NCI-H446 (cell line): Measurements from ENCODE around the gene SNCAIP.
"Not testable (repeated sequence)": the region's sequence is repeated elsewhere in the genome, so short reads cannot be mapped to it uniquely, and the experiment has no call there.

Source experiments
- DNase-seq, 2 experiments: peaks; one replicate each; lab custom pipeline; 2025; lab: John Stamatoyannopoulos, UW

Gene SNCAIP

GRCh38 chr5:122314036-122314435 lies 2.0 kb downstream of the SNCAIP start:
- no peak for DNase-seq

GRCh38 chr5:122315521-122315920 lies 3.5 kb downstream of the SNCAIP start:
- DNase-seq, result no peak

- DNase-seq, result no peak
These were observed 4.6 kb downstream of the SNCAIP start for GRCh38 chr5:122316656-122317055.

- DNase-seq, result no peak
These were observed 7.9 kb downstream of the SNCAIP start for GRCh38 chr5:122319897-122320296.

GRCh38 chr5:122321921-122322320 lies 9.9 kb downstream of the SNCAIP start:
- DNase-seq, result no peak

GRCh38 chr5:122322801-122323548 lies 10.9 kb downstream of the SNCAIP start:
- no peak for DNase-seq

GRCh38 chr5:122323738-122324137 lies 11.7 kb downstream of the SNCAIP start:
- DNase-seq, result no peak

DNA sequence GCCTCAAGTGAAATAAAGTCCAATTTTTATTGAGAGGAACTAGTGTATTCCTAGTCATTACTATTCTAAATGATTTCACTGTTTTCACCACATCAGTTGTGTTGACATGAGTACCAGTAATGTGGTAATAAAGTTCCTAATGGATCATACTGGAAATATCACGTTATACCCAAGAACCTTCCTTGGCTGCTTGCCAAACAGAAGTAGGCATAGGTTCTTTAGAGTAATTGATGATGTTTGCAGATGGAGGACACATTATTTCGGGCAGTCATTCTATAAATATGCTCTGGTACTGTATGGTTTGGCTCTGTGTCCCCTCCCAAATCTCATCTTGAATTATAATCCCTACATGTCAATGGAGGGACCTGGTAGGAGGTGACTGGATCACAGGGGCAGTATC lies 15.1 kb downstream of the SNCAIP start:
- peak in 1 of 2 experiments; percentile 44 for DNase-seq

DNA sequence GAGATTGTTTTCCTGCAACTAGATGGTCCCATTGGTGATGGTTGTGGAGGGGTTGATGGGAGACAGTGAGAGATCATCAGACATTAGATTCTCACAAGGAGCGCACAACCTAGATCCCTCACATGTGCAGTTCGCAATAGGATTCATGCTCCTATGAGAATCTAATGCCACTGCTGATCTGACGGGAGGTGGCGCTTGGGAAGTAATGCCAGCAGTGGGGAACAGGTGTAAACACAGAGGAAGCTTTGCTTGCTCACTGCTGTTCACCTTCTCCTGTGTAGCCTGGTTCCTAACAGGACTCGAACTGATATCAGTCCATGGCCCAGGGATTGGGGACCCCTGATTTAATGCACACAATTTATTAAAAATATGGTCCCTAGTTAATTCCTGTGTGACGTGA lies 18.8 kb downstream of the SNCAIP start:
- DNase-seq, result no peak

GRCh38 chr5:122332599-122333555 lies 20.8 kb downstream of the SNCAIP start:
- no peak for DNase-seq

GRCh38 chr5:122333564-122333963 lies 21.5 kb downstream of the SNCAIP start:
- DNase-seq, result no peak

DNA sequence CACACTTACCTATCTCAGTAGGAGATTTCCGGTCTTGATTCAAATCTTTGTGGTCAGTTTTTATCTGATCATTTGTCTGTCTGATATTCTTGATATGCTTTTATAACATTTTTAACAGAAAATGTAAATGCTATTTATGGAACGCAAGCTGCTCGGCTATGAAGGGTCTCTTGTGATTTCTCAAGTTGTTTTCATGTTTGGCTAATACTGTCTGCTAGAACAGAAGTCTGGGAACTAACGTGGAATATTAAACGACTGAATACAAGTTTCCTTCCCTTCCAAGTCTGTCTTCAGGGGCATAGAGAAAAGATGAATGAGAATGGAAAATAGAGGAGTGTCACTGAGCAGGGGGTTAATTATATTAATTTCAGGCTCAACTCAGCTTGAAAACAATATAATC lies 27.6 kb downstream of the SNCAIP start:
- no peak for DNase-seq

- DNase-seq, result no peak
These were observed 29.1 kb downstream of the SNCAIP start for GRCh38 chr5:122341087-122341486.

DNA sequence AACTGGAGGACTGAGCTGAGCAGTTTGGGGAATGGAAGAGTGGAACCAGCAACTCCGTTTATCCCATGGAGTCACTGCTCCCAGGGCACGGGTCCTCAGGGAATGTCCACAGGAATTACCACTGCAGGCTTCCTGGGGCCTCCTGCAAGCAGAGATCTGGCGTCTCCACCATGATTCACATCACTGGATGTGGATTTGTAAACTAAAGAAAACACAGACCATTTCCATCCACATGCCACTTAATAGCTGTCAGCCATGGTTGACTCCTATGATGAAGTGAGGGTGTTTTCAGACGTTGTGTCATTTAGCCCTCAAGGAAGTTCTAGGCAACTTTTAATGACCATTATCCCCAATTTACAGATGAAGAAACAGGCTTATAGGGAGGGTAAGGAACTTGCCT lies 30.2 kb downstream of the SNCAIP start:
- DNase-seq, result no peak

DNA sequence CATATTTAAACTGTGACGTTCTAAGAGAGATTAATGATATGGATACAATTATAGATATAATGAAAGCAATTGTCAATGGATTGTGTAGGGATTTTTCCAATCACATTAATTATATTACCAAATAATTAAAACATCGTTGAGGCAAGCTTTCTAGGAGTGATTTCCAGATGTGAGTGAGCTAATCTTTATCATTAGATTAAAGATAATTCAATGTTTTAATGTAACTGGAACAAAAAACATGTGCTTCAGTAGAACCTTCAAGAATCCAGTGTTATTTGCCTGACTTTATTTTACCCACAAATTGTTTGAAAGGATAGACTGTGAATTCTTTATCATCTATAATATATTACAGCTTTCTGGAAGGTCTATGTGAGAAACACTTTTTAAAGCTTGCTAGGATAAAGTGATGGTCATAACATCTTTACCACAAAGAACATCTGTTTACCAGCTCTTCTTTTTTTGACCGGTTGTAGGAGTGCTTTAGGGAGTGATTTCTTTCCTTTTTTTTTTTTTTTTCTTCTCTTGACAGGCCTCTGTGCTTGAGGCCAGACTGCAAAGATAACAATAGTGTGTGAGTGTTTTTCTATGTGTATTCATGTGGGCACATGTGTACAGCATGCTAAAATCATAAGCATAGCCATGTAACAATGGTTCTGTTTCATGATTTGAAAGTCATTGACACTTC lies 35.0 kb downstream of the SNCAIP start:
- no peak for DNase-seq

DNA sequence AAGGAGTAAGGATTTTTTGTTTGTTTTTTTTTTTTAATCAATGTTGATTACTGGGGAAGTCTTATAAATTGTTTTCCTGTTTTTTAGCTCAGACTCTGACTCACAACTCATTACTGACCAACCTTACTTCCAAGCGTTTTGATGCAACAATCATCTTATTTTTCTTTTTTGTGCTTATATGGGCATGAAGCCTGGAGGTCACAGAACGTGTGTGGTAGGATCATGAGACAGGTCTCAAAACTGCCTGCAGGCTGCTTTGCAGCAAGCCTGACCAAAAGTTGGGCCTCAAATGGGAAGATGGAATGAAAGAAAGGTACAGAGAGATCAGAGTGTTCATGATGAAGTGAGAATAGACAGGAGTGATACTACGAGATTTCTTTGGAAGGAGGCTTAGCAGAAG lies 38.5 kb downstream of the SNCAIP start:
- no peak for DNase-seq

DNA sequence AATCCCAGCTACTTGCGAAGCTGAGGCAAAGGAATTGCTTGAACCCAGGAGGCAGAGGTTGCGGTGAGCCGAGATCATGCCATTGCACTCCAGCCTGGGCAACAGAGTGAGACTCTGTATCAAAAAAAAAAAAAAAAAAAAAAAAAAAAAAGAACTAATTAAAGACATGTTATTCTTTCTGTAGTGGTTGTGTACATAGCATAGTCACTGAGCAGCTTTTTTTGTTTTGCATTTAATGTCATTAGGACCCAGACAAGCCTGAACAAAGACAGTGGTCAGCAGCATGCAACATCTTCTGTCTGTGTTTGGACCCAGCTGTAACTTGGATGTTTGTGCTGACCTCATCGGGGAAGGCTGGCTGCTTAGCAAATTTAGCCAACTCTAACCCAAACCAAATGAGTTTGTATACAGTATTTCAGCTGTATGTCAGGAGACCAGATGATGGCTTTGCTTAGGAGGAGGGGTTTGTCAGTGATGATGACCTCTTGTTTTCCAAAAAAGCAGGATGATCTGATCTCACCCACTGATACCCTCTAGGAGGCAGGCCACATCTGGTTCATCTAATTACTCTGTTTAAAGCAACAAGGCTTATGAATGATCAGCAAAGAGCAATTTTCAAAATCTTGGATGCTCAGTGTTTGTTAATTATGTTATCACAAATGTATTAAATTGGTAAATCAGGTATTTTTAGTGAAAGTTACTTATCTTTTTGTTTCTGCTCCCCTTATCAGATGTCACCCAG lies 39.5 kb downstream of the SNCAIP start:
- DNase-seq, result no peak

- no peak for DNase-seq
These were observed 40.3 kb downstream of the SNCAIP start for GRCh38 chr5:122352331-122352730.

- DNase-seq, result not testable (repeated sequence)
These were observed 41.3 kb downstream of the SNCAIP start for GRCh38 chr5:122353361-122353760.

DNA sequence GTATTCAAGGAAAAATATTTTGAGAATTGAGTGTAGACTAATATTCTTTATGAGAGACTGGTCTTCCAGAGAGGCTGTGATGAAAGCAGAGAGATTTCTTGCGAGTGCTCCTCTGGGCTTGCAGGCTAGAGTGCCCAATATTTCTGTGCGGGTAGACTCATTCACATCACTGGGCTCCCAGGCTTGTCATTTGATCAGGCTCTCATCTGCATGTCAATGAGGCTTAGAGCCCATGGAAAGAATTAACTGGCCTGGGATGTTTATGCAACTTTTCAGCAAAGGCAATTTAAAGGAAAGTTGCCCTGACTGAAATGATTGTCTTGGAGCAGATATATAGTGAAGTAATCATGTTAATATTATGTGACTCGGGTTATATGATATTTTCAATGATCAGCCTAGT lies 42.3 kb downstream of the SNCAIP start:
- no peak for DNase-seq

GRCh38 chr5:122355324-122355723 lies 43.3 kb downstream of the SNCAIP start:
- no peak for DNase-seq

- DNase-seq, result no peak
These were observed 44.8 kb downstream of the SNCAIP start for GRCh38 chr5:122356855-122357254.
